GM12872 (cell line): ENCODE measurements around the gene MTCL1.

Experiments used
- CTCF ChIP-seq: IDR thresholded peaks from 3 replicates; pipeline ENCODE4 v1.5.1; 2011; ENCODE audit warnings: low read depth, mild to moderate bottlenecking, low read length, moderate library complexity; ENCODE audit not compliant: insufficient read depth

The MTCL1 gene

GRCh38 chr18:8741532-8741931 is 36.2 kb downstream of the MTCL1 start:
- no peak for TF ChIP-seq CTCF

GRCh38 chr18:8742387-8743361 is 37.3 kb downstream of the MTCL1 start:
- TF ChIP-seq CTCF, result no peak

GRCh38 chr18:8744038-8744437 is 38.7 kb downstream of the MTCL1 start:
- no peak for TF ChIP-seq CTCF

- no peak for TF ChIP-seq CTCF
Observed at GRCh38 chr18:8744656-8745055, 39.3 kb downstream of the MTCL1 start.

GRCh38 chr18:8745355-8746014 is 40.1 kb downstream of the MTCL1 start:
- no peak for TF ChIP-seq CTCF

- no peak for TF ChIP-seq CTCF
Observed at GRCh38 chr18:8747440-8747937, 42.1 kb downstream of the MTCL1 start.

- no peak for TF ChIP-seq CTCF
Observed at GRCh38 chr18:8749492-8749891, 44.1 kb downstream of the MTCL1 start.
